Measurements from ENCODE around the gene RNASE1.

DNA sequence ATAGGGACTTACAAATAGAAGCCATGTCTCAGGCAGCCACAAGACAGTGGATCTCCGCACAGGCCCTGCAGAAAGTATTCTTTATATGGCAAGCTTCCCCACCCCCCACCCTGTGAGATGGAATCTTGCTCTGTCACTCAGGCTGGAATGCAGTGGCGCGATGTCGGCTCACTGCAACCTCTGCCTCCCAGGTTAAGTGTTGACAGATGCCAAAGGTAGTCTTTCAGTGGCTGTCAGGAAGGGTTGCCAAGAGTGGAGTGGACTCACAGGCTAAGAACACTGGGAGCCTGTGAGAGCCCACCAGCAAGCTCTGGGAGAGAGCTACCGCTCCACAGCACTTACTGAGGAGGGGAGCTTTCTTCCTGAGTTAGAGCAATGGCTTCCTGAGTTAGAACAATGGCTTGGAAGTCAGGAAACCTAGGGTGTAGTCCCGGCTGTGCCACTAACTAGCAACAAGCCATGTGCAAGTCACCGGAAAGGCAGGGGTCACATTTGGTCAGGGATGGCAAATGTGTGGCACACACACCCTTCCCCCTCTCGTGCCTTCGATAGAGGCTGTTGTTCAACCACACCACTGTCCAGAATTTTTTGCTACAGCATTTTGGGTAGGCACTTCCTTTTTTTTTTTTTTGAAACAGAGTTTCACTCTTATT lies 2.6 kb downstream of the RNASE1 start:
- TF ChIP-seq EZH2 (IDR thresholded peaks at IDR 0.05; ENCODE audit: borderline replicate concordance, insufficient read depth, low read depth, low read length, poor library complexity, severe bottlenecking) = no peak
- TF ChIP-seq, protein P1, sequence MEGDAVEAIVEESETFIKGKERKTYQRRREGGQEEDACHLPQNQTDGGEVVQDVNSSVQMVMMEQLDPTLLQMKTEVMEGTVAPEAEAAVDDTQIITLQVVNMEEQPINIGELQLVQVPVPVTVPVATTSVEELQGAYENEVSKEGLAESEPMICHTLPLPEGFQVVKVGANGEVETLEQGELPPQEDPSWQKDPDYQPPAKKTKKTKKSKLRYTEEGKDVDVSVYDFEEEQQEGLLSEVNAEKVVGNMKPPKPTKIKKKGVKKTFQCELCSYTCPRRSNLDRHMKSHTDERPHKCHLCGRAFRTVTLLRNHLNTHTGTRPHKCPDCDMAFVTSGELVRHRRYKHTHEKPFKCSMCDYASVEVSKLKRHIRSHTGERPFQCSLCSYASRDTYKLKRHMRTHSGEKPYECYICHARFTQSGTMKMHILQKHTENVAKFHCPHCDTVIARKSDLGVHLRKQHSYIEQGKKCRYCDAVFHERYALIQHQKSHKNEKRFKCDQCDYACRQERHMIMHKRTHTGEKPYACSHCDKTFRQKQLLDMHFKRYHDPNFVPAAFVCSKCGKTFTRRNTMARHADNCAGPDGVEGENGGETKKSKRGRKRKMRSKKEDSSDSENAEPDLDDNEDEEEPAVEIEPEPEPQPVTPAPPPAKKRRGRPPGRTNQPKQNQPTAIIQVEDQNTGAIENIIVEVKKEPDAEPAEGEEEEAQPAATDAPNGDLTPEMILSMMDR (IDR thresholded peaks at IDR 0.05) = no peak

Data from B cell (primary cell).